Breast epithelium (tissue), 4 donors: ENCODE measurements around the gene RGS14. TPM values are rescaled to one million over a fixed set of nuclear protein-coding genes. Genes with fewer than 3 reads are reported as not detected.

ENCODE experiments used
- DNase-seq, 2 donors: peaks; one replicate each; pipeline ENCODE4 v3.0.0-alpha.2; 2019; ENCODE audit warnings: low spot score in 2 of 2
- H3K27ac ChIP-seq, 2 donors: fragments of 200-600 bp; sonication (generic) in 1 of 2; one replicate each; pipeline ENCODE4 v1.5.1; 2016 to 2019; ENCODE audit warnings: mild to moderate bottlenecking in 1 of 2
- H3K27me3 ChIP-seq, 2 donors: fragments of 200-600 bp; sonication (generic) in 1 of 2; one replicate each; pipeline versions ENCODE4 v1.5.1 to v1.6.0; 2017 to 2019; ENCODE audit warnings: control low read depth in 1 of 2, mild to moderate bottlenecking in 1 of 2
- H3K36me3 ChIP-seq: fragments of 200-600 bp; one replicate; pipeline ENCODE4 v1.5.1; 2019
- H3K4me1 ChIP-seq, 2 donors: fragments of 200-600 bp; sonication (generic); one replicate each; pipeline ENCODE4 v1.5.1; 2016 to 2019; ENCODE audit warnings: control low read depth in 1 of 2
- H3K4me3 ChIP-seq, 3 donors: fragments of 200-600 bp; sonication (generic); 1 replicate in 2 of 3; 2 replicates in 1 of 3; pipeline ENCODE4 v1.5.1; 2016 to 2019; ENCODE audit warnings: mild to moderate bottlenecking in 3 of 3, moderate library complexity in 2 of 3
- H3K9me3 ChIP-seq, 2 donors: fragments of 200-600 bp; sonication (generic) in 1 of 2; one replicate each; pipeline ENCODE4 v1.5.1; 2016 to 2019; ENCODE audit warnings: control low read depth in 1 of 2
- CTCF ChIP-seq, 3 donors: fragments of 450-650 bp; IDR thresholded peaks; one replicate each; pipeline ENCODE4 v1.5.1; 2016 to 2017; ENCODE audit warnings: antibody characterized with exemption in 3 of 3, mild to moderate bottlenecking in 3 of 3, moderate library complexity in 3 of 3
- POLR2A ChIP-seq: fragments of 450-650 bp; IDR thresholded peaks from one replicate; pipeline ENCODE4 v1.6.1; 2016; ENCODE audit warnings: antibody characterized with exemption, mild to moderate bottlenecking, moderate library complexity
- POLR2AphosphoS5 ChIP-seq, 3 donors: sonication (generic); formaldehyde crosslinking; IDR thresholded peaks; one replicate each; pipeline ENCODE4 v1.6.1; 2017; ENCODE audit warnings: antibody characterized with exemption in 3 of 3
- intact Hi-C: fragments of 100-400 bp; cut with DNase I; formaldehyde crosslinking; loops from one replicate; pipeline ENCODE4 v1.15.1; 2023; ENCODE audit warnings: low total_unique reads
- total RNA-seq, 3 donors: library from RNA; depleted of rRNA; stranded (reverse); fragments of >200 nt; gene quantifications; one replicate each; pipeline ENCODE4 v1.1.0, GENCODE V29; 2016

RGS14 gene
- total RNA-seq, 3 donors from 2014 or later, result 9.0 to 16.4 (median 11.3) TPM

DNA sequence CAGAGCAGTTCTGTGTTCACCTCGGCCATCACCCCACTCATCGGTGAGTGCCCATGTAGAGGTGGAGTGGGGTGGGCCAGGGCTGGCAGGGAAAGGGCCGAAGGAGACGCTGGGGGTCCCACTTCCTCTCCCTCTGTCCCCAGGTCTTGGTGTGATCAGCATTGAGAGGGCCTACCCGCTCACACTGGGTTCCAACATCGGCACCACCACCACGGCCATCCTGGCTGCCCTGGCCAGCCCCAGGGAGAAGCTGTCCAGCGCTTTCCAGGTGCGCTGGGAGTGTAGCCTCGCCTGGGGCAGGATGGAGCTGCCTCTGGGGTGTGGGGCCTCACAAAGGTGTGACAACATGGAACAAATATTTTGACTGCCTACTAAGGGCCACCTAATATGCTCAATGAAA is 39.1 kb downstream of the RGS14 start:
- TF ChIP-seq CTCF (IDR thresholded peaks at IDR 0.05) (no peak), POLR2A (no peak), POLR2AphosphoS5 (IDR thresholded peaks at IDR 0.05) (no peak)
- Histone ChIP-seq H3K4me3 (no peak overlapping the region), H3K36me3 (no peaks in the 10 kb centered on the region), H3K9me3 (no peaks in the 10 kb centered on the region), H3K4me1 (peaks cover 0 to 9% of the 10 kb centered on the region in 2 donors), H3K27me3 (peaks cover 9 to 19% of the 10 kb centered on the region in 2 donors), H3K27ac (no peak overlapping the region)
- intact Hi-C loops, result loop anchor here (5.0 kb wide), 1 partner anchor 55 kb away; no protein-coding TSS in a partner anchor
- no peak for DNase-seq

- peaks cover 9 to 23% of the 10 kb centered on the region in 2 donors for H3K27me3 ChIP-seq
- TF ChIP-seq POLR2A (no peak), CTCF (IDR thresholded peaks at IDR 0.05) (no peak), POLR2AphosphoS5 (IDR thresholded peaks at IDR 0.05) (no peak)
- intact Hi-C loops, result loop anchor here (5.0 kb wide), 1 partner anchor 54 kb away; no protein-coding TSS in a partner anchor
These were observed 40.2 kb downstream of the RGS14 start for GRCh38 chr5:177397875-177398390.

GRCh38 chr5:177399997-177400868 is 42.5 kb downstream of the RGS14 start, which contains the start of gene PFN3:
Gene PFN3, minus strand, starts transcription at chr5:177400661. Its CDS starts 85 bp downstream, at chr5:177400576.
- Histone ChIP-seq H3K4me1 (peaks cover 5 to 14% of the 10 kb centered on the region in 2 donors), H3K36me3 (no peaks in the 10 kb centered on the region), H3K27ac (no peak within 1 kb of the TSS), H3K4me3 (peak within 1 kb of the TSS in 2 of 3 donors; percentile 21 to 57), H3K27me3 (peaks cover 9 to 27% of the 10 kb centered on the region in 2 donors), H3K9me3 (no peaks in the 10 kb centered on the region)
- intact Hi-C loops, result loop anchor here (5.0 kb wide), 2 partner anchors 52 to 102 kb away; no protein-coding TSS in a partner anchor
- no peak for DNase-seq
- TF ChIP-seq POLR2AphosphoS5 (IDR thresholded peaks at IDR 0.05) (no peak), CTCF (IDR thresholded peaks at IDR 0.05) (peak in 1 of 3 donors; percentile 12), POLR2A (no peak)

More at GRCh38 chr5:177397875-177398390, 40.2 kb downstream of the RGS14 start:
- Histone ChIP-seq H3K9me3 (no peaks in the 10 kb centered on the region), H3K27ac (no peak overlapping the region), H3K36me3 (no peaks in the 10 kb centered on the region), H3K4me1 (peaks cover 0 to 9% of the 10 kb centered on the region in 2 donors), H3K4me3 (no peak overlapping the region)
- no peak for DNase-seq

DNA sequence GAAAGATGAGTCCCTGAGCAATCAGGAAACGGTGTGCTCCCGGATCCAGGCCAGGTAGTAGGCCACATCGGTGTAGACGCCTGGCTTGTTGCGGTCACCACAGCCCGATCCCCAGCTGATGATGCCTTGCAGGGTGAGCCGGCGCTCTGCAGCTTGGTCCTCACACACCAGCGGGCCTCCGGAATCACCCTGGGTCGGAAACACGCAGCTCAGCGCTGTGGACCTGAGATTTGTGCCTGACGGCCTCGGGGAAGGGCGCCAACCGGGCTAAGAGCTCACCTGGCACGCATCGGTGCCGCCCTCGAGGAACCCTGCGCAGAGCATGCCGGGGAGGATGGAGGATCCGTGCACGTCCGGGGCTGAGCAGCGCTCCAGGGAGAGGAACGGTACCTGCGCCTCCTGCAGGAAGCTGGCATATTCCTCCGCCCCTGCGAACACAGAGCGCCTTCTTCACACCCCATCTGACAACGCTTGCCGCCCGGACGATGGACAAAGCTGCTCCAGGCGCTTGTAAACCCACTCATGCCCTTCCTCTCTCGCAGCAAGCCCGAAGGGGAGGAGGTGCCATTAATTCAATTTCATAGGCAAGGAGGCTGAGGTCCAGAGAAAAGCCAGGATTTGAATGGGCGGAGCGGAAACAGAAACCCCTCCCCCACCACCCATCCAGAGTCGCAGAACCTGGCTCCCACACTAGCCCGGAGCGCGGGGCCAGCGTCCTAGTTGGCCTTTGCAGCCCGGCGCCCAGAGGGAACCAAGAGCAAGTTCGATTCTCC is 44.7 kb downstream of the RGS14 start:
- Histone ChIP-seq H3K4me1 (peaks cover 5 to 14% of the 10 kb centered on the region in 2 donors), H3K27ac (peak overlapping the region in 1 of 2 donors; percentile 11), H3K27me3 (peaks cover 9 to 27% of the 10 kb centered on the region in 2 donors), H3K4me3 (peak overlapping the region in 2 of 3 donors; percentile 63 to 71), H3K9me3 (no peaks in the 10 kb centered on the region), H3K36me3 (no peaks in the 10 kb centered on the region)
- intact Hi-C loops, result loop anchor here (5.0 kb wide), 1 partner anchor 100 kb away; no protein-coding TSS in a partner anchor
- peak; percentile 48 to 76 for DNase-seq
- TF ChIP-seq CTCF (IDR thresholded peaks at IDR 0.05) (peak in 2 of 3 donors; percentile 38 to 39), POLR2AphosphoS5 (IDR thresholded peaks at IDR 0.05) (no peak), POLR2A (no peak)
